22Rv1 (cell line): ENCODE data around the gene SYTL2.
A peak's percentile ranks its signal among the peaks of the same experiment; 100 is the strongest.

Experiments
- H3K27ac ChIP-seq: fragments of 450-650 bp; 2 replicates; pipeline ENCODE4 v1.5.1; 2017
- ZFX ChIP-seq: fragments of 450-650 bp; IDR thresholded peaks from 2 replicates; pipeline ENCODE4 v1.6.1; 2017; ENCODE audit warnings: antibody characterized with exemption, borderline replicate concordance
- TF ChIP-seq, protein P1 (sequence below): fragments of 450-650 bp; IDR thresholded peaks from 2 replicates; pipeline ENCODE4 v1.5.1; 2017; ENCODE audit warnings: mild to moderate bottlenecking

Gene SYTL2

DNA sequence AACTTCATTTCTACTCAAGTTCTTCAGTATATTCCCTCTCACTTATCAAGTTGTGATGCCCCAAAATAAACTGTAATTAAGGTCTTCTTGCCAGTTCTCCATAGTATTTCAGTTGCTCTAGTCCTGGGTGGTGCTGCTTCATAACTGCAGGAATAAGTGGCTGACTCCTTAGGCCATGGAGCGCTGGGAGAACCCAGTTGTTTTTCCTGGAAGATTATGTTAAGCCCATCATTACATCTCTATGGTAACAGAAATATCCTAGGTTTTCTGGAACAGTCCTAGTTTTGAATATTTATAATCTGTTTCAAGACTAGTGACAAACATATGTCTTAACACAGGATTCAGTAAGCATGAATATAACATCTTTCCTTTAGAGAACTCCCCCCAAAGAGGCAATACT lies 7.6 kb downstream of the SYTL2 start:
- no peak for TF ChIP-seq ZFX
- TF ChIP-seq, protein P1, sequence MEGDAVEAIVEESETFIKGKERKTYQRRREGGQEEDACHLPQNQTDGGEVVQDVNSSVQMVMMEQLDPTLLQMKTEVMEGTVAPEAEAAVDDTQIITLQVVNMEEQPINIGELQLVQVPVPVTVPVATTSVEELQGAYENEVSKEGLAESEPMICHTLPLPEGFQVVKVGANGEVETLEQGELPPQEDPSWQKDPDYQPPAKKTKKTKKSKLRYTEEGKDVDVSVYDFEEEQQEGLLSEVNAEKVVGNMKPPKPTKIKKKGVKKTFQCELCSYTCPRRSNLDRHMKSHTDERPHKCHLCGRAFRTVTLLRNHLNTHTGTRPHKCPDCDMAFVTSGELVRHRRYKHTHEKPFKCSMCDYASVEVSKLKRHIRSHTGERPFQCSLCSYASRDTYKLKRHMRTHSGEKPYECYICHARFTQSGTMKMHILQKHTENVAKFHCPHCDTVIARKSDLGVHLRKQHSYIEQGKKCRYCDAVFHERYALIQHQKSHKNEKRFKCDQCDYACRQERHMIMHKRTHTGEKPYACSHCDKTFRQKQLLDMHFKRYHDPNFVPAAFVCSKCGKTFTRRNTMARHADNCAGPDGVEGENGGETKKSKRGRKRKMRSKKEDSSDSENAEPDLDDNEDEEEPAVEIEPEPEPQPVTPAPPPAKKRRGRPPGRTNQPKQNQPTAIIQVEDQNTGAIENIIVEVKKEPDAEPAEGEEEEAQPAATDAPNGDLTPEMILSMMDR: no peak
- H3K27ac ChIP-seq: no peak overlapping the region

DNA sequence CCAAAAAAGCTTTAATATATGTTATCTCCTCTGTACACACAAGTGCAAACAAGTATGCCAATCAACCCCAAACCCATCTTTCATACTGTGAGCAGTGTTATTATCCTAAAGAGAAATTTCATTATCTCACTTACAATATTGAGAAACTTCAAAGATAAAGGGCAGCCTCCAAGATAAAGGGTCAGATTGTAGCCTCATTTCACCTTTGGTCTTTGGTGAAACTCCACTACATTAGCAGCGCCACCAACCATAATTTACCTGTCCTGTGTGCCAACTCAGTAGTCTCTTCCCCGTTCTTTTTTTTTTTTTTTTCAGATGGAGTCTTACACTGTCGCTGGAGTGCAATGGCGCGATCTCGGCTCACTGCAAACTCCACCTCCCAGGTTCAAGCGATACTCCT lies 9.4 kb downstream of the SYTL2 start:
- TF ChIP-seq, protein P1: no peak
- no peak for TF ChIP-seq ZFX
- H3K27ac ChIP-seq: no peak overlapping the region

DNA sequence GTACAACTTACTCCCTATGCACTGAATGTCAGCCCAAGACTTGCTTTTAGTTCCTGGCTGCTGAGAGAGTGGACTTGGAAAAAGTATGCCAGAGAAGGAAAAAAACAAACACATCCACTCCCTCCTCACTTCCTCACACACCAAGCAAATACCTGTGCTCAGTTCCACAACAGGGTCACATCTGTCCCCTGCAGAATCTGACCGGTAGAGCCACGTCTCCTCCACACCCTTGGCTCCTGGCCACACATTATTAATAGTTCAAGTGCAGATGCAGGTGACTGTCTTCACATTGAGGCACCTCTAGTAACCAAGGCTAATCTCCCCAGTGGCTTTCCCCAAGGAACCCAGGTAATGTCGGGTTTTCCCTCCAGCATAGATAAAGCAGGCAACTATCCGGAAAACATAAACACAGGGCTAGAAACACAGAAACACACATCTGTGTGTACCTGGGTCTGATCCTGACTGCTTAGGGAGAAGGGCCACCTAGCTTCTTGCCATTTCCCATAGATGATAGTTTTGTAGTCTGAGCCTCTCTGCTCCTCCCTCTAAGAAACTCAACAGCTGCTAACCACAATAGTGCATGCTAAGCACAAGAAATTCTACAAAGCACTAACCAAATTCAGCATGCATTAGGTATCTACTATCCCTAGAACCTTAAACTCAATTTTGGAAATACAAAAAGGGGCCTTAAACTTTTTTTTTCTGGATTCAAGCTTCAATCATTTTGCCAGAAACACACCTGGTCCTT lies 10.2 kb downstream of the SYTL2 start:
- no peak overlapping the region for H3K27ac ChIP-seq
- TF ChIP-seq, protein P1: no peak
- TF ChIP-seq ZFX: no peak

DNA sequence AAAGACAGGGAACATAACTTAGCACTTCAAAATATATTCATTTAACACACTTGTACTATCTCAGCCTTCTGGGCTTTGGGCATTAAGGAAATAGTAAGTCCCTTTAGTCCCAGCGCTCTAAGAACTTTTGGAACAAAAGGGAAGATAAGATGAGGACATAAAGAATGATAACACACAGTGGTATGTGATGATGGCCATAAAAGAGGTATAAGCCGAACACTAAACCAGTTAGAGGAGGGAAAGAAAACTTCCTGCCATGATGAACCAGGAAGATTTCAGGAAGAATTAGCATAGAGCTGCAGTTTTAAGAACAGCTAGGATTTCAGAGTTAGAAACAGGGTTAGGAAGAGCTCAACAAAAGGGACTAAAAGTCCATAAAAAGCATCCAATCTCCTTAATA lies 11.8 kb downstream of the SYTL2 start:
- TF ChIP-seq ZFX: no peak
- TF ChIP-seq, protein P1: no peak
- H3K27ac ChIP-seq: no peak overlapping the region

DNA sequence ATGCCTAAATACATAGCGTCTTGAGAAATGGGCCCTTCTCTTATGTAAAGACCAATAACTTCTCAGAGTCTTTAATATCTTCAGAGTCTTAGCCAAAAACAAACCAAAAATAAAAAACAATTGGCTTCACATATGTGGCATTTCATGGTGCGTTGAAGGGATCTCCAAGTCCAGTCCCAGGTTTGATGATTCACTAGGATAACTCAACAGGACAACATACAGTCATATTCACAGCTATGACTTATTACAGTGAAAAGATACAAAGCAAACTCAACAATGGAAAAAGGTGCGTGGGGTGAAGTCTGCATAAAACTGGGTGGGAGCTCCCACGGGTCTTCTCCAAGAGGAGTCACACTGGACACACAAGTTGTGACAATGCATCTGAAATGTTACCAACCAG lies 12.6 kb downstream of the SYTL2 start:
- no peak overlapping the region for H3K27ac ChIP-seq
- TF ChIP-seq, protein P1: no peak
- no peak for TF ChIP-seq ZFX

DNA sequence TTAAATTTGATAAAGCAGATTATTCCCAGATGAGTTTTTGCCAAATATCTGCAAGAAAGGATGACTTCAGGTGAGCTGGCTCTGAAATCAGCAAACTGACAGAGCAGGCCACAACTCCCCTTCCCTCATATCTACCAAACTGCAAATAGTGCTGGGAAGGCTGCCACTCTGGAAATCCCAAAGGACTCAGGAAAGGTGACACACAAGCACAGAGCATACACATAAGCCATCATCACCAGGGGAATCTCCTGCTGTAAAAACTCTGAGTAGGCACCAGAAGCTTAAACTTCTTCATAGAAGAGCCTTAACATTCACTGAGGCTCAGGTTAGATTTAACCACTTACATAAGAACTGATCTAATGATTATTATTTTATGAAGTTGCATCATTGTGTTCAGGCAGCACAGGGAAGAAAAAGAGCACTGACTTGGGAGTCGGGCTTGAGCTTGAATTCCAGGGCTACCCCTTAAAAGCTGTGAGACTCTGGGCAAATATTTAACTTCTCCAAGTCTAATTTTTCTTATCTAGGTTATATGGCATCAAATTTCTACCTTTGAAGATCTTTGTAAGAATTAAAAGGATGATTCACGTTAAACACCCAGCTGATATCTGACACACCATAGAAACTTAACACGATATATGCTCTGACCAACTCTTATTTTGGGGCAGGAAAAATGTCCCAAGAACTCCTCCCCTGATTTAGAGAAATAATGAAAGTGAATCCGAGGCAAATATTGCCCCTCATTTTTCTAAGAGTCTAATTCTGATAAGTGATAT lies 15.0 kb downstream of the SYTL2 start:
- TF ChIP-seq ZFX: no peak
- TF ChIP-seq, protein P1: no peak
- peak overlapping the region; percentile 29; the same call in 1 of the 2 replicates for H3K27ac ChIP-seq

DNA sequence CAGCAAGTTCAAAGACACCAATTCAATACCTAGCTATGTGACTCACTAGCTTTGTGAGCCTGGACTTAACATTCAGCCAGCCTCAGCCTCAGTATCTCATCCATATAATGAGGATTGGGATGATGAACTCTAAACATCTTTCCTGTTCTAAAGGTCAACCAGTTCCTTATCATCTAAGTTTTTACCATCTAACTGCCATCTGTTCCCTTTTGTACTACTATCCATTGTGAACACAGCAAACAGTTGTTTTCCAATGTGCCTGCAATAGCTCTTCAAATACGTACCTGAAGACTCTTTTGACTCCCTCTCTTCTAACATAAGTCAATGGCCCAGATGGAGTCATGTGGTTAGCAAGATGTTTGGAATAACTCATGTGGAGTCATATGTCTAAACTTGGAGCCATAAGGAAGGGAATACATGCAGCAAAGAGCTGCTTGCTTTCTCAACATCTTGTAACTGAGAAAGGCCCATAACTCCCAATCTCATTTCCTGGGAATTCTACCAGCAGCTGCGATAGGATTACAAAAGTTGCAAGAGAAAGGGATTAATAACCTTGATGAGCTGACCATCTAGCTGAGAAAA lies 19.4 kb downstream of the SYTL2 start:
- H3K27ac ChIP-seq: no peak overlapping the region
- TF ChIP-seq ZFX: no peak
- TF ChIP-seq, protein P1: no peak
